Duodenal mucosa (tissue), 2 donors: ENCODE data around the gene CDC42SE1.

ENCODE experiments used
- H3K27ac ChIP-seq: one replicate; pipeline ENCODE4 v1.7.0; 2013; ENCODE audit warnings: low read depth, low read length
- H3K27me3 ChIP-seq, 2 donors: one replicate each; pipeline ENCODE4 v1.7.0; 2013; ENCODE audit warnings: low read length in 2 of 2, control low read depth in 1 of 2; ENCODE audit not compliant: insufficient read depth in 2 of 2, control insufficient read depth in 1 of 2
- H3K36me3 ChIP-seq, 2 donors: one replicate each; pipeline ENCODE4 v1.7.0; 2013; ENCODE audit warnings: low read length in 2 of 2, control low read depth in 1 of 2; ENCODE audit not compliant: insufficient read depth in 2 of 2, control insufficient read depth in 1 of 2
- H3K4me1 ChIP-seq, 2 donors: one replicate each; pipeline ENCODE4 v1.7.0; 2013; ENCODE audit warnings: low read length in 2 of 2, control low read depth in 1 of 2; ENCODE audit not compliant: insufficient read depth in 2 of 2, control insufficient read depth in 1 of 2
- H3K4me3 ChIP-seq, 2 donors: one replicate each; pipeline ENCODE4 v1.7.0; 2013; ENCODE audit warnings: low read length in 2 of 2, low read depth in 1 of 2
- H3K9ac ChIP-seq, 2 donors: one replicate each; pipeline ENCODE4 v1.7.0; 2013; ENCODE audit warnings: low read length in 2 of 2, low read depth in 1 of 2
- H3K9me3 ChIP-seq, 2 donors: one replicate each; pipeline ENCODE4 v1.7.0; 2013; ENCODE audit warnings: low read length in 2 of 2, control low read depth in 1 of 2; ENCODE audit not compliant: control insufficient read depth in 1 of 2

CDC42SE1 gene

DNA sequence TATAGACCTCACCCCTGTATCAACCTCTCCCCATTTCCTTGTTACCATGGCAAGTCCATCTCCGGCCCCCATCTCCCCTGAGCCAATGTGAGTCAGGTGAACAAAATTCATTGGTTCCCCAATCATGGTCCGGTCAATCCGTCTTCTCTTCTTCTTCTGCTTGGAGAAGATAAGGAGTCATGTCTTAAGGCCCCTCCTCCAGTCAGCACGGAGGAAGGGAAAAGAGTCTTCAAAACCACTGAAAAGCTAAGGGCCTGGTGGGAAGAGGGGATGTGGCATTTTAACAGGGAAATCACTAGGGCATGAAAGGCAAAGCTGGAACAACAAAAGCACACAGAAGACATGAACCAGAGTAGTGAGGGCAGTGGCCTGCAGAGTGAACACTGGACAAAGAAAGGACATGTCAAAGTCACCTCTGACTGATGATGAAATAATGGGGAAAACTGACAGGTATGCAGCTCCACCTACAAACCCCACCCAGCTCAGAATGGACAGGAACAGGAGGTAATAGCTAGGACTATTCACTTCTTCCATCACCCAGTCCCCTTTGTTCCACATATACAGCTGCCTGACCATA, 4.4 kb downstream of the CDC42SE1 start:
- H3K9ac ChIP-seq, result no peak overlapping the region
- H3K9me3 ChIP-seq, result no peaks in the 10 kb centered on the region
- peaks cover 35 to 50% of the 10 kb centered on the region in 2 donors for H3K36me3 ChIP-seq
- H3K4me1 ChIP-seq, result peaks cover 29 to 41% of the 10 kb centered on the region in 2 donors
- no peak overlapping the region for H3K4me3 ChIP-seq
- H3K27me3 ChIP-seq, result no peaks in the 10 kb centered on the region
- H3K27ac ChIP-seq, result no peak overlapping the region

DNA sequence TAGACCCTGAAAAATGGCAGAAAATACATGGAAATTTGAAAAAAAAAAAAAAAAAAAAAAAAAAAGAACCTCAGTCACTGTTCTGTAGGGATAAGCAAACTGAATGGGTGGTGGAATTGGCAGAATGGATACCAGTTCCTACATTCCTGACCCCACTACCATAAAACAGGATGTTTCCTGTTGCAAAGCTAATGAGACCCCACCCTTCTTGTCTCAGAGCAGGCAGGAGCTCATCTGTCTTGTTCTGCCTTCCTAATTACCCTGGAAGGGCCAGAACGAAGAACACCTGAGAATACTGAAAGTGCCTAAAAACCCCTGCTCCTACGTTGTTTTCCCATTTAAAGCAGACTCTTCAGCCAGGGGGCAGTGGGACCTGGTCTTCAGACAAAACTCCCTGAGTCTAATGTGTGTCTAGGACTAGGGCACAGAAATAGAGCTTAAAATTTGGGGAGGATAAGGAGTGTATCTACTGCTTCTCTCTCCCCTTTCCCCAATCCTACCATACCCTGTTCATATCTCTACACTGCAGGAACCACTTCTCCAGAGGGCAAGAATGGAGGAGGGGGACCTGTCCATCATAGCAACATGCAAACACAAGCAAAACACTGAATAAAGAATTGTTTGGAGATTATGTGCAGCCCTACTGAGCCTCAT, 7.9 kb downstream of the CDC42SE1 start:
- H3K9ac ChIP-seq, result no peak overlapping the region
- no peak overlapping the region for H3K27ac ChIP-seq
- peaks cover 20 to 26% of the 10 kb centered on the region in 2 donors for H3K4me1 ChIP-seq
- H3K4me3 ChIP-seq, result no peak overlapping the region
- H3K9me3 ChIP-seq, result no peaks in the 10 kb centered on the region
- H3K36me3 ChIP-seq, result peaks cover 33 to 47% of the 10 kb centered on the region in 2 donors
- no peaks in the 10 kb centered on the region for H3K27me3 ChIP-seq

DNA sequence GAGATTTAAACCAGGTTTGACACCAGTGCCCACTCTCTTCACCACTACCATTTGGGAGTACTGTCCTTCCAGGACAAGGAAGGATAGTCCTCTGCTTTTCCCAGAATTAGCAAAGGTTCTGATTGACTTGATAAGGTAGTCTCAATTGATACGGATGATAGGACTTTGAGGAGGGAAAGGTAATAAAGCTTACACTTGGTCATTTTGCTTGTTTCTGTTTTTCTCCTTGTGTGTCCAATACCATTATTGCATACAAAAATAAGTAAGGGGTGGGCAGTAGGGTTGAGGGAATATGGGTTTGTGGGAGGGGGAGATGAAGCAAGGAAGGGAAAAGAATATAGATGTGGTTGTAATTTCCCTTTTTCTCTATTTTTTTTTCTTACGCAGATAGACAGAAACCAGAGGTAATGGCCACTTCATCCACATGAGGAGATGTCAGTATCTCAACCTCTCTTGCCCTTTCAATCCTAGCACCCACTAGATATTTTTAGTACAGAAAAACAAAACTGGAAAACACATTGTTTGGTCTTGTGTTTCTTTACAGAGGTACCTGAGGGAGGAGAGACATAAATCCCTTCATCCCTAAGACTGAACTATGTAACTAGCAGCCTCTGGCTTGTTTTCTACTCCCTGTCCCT, 9.3 kb downstream of the CDC42SE1 start:
- H3K27ac ChIP-seq, result no peak overlapping the region
- no peak overlapping the region for H3K9ac ChIP-seq
- H3K9me3 ChIP-seq, result no peaks in the 10 kb centered on the region
- H3K27me3 ChIP-seq, result no peaks in the 10 kb centered on the region
- peaks cover 7 to 12% of the 10 kb centered on the region in 2 donors for H3K4me1 ChIP-seq
- no peak overlapping the region for H3K4me3 ChIP-seq
- H3K36me3 ChIP-seq, result peaks cover 26 to 35% of the 10 kb centered on the region in 2 donors

DNA sequence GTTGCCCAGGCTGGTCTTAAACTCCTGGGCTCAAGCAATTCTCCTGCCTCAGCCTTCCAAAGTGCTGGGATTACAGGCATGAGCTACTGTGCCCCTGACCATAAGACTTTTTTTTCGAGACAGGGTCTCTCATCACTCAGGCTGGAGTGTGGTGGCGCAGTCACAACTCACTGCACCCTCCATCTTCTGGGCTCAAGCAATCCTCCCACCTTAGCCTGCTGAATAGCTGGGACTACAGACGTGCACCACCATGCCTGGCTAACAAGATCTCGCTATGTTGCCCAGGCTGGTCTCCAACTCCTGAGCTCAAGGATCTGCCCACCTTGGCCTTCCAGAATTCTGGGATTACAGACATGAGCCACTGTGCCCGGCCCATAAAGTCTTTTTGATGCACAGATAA, 10.0 kb downstream of the CDC42SE1 start:
- H3K4me1 ChIP-seq, result peaks cover 7 to 11% of the 10 kb centered on the region in 2 donors
- H3K4me3 ChIP-seq, result no peak overlapping the region
- no peaks in the 10 kb centered on the region for H3K9me3 ChIP-seq
- H3K27me3 ChIP-seq, result no peaks in the 10 kb centered on the region
- H3K27ac ChIP-seq, result no peak overlapping the region
- H3K36me3 ChIP-seq, result peaks cover 18 to 28% of the 10 kb centered on the region in 2 donors
- no peak overlapping the region for H3K9ac ChIP-seq

DNA sequence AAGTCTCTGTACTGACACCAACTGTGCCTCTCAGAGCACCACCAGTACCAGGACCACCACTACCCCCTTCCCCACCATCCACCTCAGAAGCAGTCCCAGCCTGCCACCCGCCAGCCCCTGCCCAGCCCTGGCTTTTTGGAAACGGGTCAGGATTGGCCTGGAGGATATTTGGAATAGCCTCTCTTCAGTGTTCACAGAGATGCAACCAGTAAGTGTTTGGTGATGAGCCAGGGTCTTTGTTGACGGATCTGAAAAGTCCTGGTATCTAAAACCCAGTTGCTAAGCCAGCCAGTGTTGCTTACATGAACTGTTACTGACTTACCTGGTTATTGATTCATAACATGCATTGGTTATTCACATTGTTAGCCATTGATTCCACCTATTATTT, 10.8 kb downstream of the CDC42SE1 start:
- Histone ChIP-seq H3K27ac (no peak overlapping the region), H3K27me3 (no peaks in the 10 kb centered on the region), H3K9me3 (no peaks in the 10 kb centered on the region), H3K9ac (peak overlapping the region in 1 of 2 donors; percentile 84), H3K4me1 (peaks cover 7 to 11% of the 10 kb centered on the region in 2 donors), H3K36me3 (peaks cover 15 to 20% of the 10 kb centered on the region in 2 donors), H3K4me3 (peak overlapping the region; percentile 86 to 88)

DNA sequence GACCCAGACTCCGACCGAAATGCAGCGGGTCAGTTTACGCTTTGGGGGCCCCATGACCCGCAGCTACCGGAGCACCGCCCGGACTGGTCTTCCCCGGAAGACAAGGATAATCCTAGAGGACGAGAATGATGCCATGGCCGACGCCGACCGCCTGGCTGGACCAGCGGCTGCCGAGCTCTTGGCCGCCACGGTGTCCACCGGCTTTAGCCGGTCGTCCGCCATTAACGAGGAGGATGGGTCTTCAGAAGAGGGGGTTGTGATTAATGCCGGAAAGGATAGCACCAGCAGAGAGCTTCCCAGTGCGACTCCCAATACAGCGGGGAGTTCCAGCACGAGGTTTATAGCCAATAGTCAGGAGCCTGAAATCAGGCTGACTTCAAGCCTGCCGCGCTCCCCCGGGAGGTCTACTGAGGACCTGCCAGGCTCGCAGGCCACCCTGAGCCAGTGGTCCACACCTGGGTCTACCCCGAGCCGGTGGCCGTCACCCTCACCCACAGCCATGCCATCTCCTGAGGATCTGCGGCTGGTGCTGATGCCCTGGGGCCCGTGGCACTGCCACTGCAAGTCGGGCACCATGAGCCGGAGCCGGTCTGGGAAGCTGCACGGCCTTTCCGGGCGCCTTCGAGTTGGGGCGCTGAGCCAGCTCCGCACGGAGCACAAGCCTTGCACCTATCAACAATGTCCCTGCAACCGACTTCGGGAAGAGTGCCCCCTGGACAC, 11.3 kb downstream of the CDC42SE1 start:
- Histone ChIP-seq H3K9me3 (no peaks in the 10 kb centered on the region), H3K27me3 (no peaks in the 10 kb centered on the region), H3K27ac (peak overlapping the region; percentile 25), H3K9ac (peak overlapping the region; percentile 71 to 84), H3K36me3 (peaks cover 14 to 15% of the 10 kb centered on the region in 2 donors), H3K4me1 (peaks cover 7 to 11% of the 10 kb centered on the region in 2 donors), H3K4me3 (peak overlapping the region; percentile 86 to 88)

DNA sequence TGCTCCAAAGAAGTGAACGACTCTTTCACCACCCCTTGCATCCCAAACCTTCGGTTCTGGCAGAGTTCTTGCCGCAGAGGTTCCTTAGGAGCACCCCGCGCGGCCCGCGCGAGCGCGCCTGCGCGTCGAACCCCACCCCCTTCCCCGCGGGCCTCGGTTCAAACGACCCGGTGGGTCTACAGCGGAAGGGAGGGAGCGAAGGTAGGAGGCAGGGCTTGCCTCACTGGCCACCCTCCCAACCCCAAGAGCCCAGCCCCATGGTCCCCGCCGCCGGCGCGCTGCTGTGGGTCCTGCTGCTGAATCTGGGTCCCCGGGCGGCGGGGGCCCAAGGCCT, 11.9 kb downstream of the CDC42SE1 start, which contains the start of gene C1orf56:
Gene C1orf56, plus strand, starts transcription at position 161 of the 334 bp plus-strand sequence. Its CDS starts 97 bp downstream, at position 258.
- Histone ChIP-seq H3K9me3 (no peaks in the 10 kb centered on the region), H3K9ac (peak within 1 kb of the TSS; percentile 71 to 84), H3K4me1 (peaks cover 7 to 11% of the 10 kb centered on the region in 2 donors), H3K27me3 (no peaks in the 10 kb centered on the region), H3K27ac (peak within 1 kb of the TSS; percentile 25), H3K4me3 (peak within 1 kb of the TSS; percentile 86 to 88), H3K36me3 (peaks cover 9% of the 10 kb centered on the region in 2 donors)

DNA sequence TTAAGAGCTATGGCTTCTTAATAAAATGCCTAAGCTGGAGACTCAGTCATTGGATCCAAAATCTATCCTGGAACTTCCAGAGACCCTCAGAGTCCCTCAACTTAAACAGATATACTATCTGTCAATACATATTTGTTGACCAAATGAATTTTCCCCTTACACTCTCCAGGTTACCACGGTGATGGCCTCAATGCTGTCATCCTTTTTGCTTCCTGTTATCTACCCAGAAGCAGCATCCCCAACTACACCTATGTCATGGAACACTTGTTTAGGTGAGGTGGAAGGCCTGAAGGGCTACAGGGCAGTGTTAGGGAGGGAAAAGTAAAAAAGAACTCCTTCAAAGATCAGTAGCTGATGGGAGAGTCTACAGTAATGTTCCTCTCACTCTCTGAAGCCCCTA, 16.3 kb downstream of the CDC42SE1 start:
- Histone ChIP-seq H3K4me3 (no peak overlapping the region), H3K9me3 (no peaks in the 10 kb centered on the region), H3K36me3 (no peaks in the 10 kb centered on the region), H3K4me1 (peaks cover 4 to 6% of the 10 kb centered on the region in 2 donors), H3K27me3 (no peaks in the 10 kb centered on the region), H3K9ac (no peak overlapping the region), H3K27ac (no peak overlapping the region)

DNA sequence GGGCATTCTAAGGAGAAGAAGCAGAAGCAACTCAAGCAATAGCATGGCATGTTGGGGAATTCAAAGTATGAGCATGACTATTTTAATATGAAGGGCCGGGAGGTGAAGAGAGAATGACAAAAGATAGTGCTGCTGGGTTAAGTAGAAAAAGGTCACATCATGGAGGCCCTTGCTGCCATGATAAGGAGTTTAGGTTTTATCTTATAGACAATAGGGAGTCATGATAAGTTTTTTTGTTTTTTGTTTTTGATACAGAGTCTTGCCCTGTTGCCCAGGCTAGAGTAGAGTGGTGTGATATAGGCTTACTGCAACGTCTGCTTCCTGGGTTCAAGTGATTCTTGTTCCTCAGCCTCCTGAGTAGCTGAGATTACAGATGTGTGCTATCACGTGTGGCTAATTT, 19.9 kb downstream of the CDC42SE1 start:
- H3K4me3 ChIP-seq, result no peak overlapping the region
- no peaks in the 10 kb centered on the region for H3K4me1 ChIP-seq
- H3K9ac ChIP-seq, result no peak overlapping the region
- no peaks in the 10 kb centered on the region for H3K27me3 ChIP-seq
- peaks cover 7 to 11% of the 10 kb centered on the region in 2 donors for H3K36me3 ChIP-seq
- no peak overlapping the region for H3K27ac ChIP-seq
- no peaks in the 10 kb centered on the region for H3K9me3 ChIP-seq

DNA sequence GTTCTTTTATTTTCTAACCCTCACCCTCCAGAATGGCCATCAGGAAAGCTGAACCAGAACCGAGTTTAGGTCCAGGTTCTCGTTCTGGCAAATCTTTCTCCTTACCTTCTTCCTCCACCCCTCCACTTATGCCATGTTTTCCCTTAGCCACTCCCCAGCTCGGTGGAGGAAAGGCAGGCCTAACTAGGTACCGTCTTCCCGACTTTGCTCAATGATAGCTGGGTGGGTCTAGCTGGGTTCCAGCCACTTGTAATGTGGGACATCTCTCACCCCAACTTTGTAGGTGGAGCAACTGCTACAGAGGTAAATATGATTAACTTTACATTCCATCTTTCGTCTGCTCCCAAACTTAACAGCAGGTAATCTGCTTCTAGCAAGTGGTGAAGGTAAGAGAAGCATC, 22.4 kb downstream of the CDC42SE1 start:
- no peaks in the 10 kb centered on the region for H3K4me1 ChIP-seq
- no peaks in the 10 kb centered on the region for H3K27me3 ChIP-seq
- H3K4me3 ChIP-seq, result no peak overlapping the region
- no peak overlapping the region for H3K9ac ChIP-seq
- H3K27ac ChIP-seq, result no peak overlapping the region
- H3K36me3 ChIP-seq, result peaks cover 7 to 21% of the 10 kb centered on the region in 2 donors
- H3K9me3 ChIP-seq, result no peaks in the 10 kb centered on the region
